Activated gamma-delta T cell treated with Interleukin-2 at 50 U/mL for 16 hours (primary cell): ENCODE data around the gene RPS26.
A peak's percentile ranks its signal among the peaks of the same experiment; 100 is the strongest.
"Not testable (repeated sequence)": the region's sequence is repeated elsewhere in the genome, so short reads cannot be mapped to it uniquely, and the experiment has no call there.

ENCODE experiments used
- DNase-seq: peaks from one replicate; pipeline ENCODE4 v3.0.0-alpha.2; 2020

The RPS26 gene

GRCh38 chr12:56041552-56042429, at the start of gene RPS26:
Gene RPS26 (plus strand): TSS chr12:56041918. CDS start chr12:56042167, 249 bp downstream.
- DNase-seq, result peak; percentile 90

- no peak for DNase-seq
Measured at GRCh38 chr12:55993230-55993853, 48.4 kb upstream of the RPS26 start.

GRCh38 chr12:55995366-55995765, 46.4 kb upstream of the RPS26 start:
- no peak for DNase-seq

GRCh38 chr12:55996201-55996714, 45.5 kb upstream of the RPS26 start:
- peak; percentile 63 for DNase-seq

GRCh38 chr12:55996715-55997534, 44.8 kb upstream of the RPS26 start, which contains the start of gene SUOX:
Gene SUOX (plus strand): TSS chr12:55997276. CDS start chr12:56002222, 4,946 bp downstream.
- DNase-seq, result no peak

- no peak for DNase-seq
Measured at GRCh38 chr12:55997535-55997859, 44.2 kb upstream of the RPS26 start.

GRCh38 chr12:55999522-55999921, 42.2 kb upstream of the RPS26 start:
- not testable (repeated sequence) for DNase-seq

- not testable (repeated sequence) for DNase-seq
Measured at GRCh38 chr12:55999999-56000540, 41.6 kb upstream of the RPS26 start.

- DNase-seq, result no peak
Measured at GRCh38 chr12:56001487-56002100, 40.1 kb upstream of the RPS26 start.

GRCh38 chr12:56003376-56003775, 38.3 kb upstream of the RPS26 start:
- not testable (repeated sequence) for DNase-seq

- no peak for DNase-seq
Measured at GRCh38 chr12:56004211-56004610, 37.5 kb upstream of the RPS26 start.

GRCh38 chr12:56007564-56008559, 33.9 kb upstream of the RPS26 start:
- peak; percentile 67 for DNase-seq

GRCh38 chr12:56010111-56010570, 31.6 kb upstream of the RPS26 start:
- no peak for DNase-seq

- no peak for DNase-seq
Measured at GRCh38 chr12:56011509-56012090, 30.1 kb upstream of the RPS26 start.

GRCh38 chr12:56013482-56013881, 28.2 kb upstream of the RPS26 start:
- no peak for DNase-seq

GRCh38 chr12:56014205-56014604, 27.5 kb upstream of the RPS26 start:
- no peak for DNase-seq

GRCh38 chr12:56017181-56017580, 24.5 kb upstream of the RPS26 start:
- no peak for DNase-seq

- DNase-seq, result no peak
Measured at GRCh38 chr12:56018356-56018755, 23.4 kb upstream of the RPS26 start.

- no peak for DNase-seq
Measured at GRCh38 chr12:56020423-56021184, 21.1 kb upstream of the RPS26 start, which contains the start of gene IKZF4. Gene IKZF4 (plus strand): TSS chr12:56021043. CDS start chr12:56021494, 451 bp downstream.
